Nephron (organoid): ENCODE results near the gene IL16.

ENCODE experiments used
- H3K27ac Mint-ChIP-seq, 3 experiments: 2 replicates each; pipeline ENCODE4 v1.8.0; 2020; ENCODE audit warnings: mixed read lengths in 3 of 3, mild to moderate bottlenecking in 2 of 3, moderate library complexity in 1 of 3
- H3K27me3 Mint-ChIP-seq: 2 replicates; pipeline ENCODE4 v1.8.0; 2021; ENCODE audit warnings: low read depth, mild to moderate bottlenecking, moderate library complexity, mixed read lengths
- H3K36me3 Mint-ChIP-seq: 2 replicates; pipeline ENCODE4 v1.8.0; 2020; ENCODE audit warnings: low read depth, mixed read lengths
- H3K4me1 Mint-ChIP-seq: 2 replicates; pipeline ENCODE4 v1.8.0; 2020; ENCODE audit warnings: mixed read lengths
- H3K4me3 Mint-ChIP-seq, 3 experiments: 2 replicates each; pipeline ENCODE4 v1.8.0; 2020; ENCODE audit warnings: mild to moderate bottlenecking in 3 of 3, mixed read lengths in 3 of 3, moderate library complexity in 2 of 3
- H3K9me3 Mint-ChIP-seq: 2 replicates; pipeline ENCODE4 v1.8.0; 2020; ENCODE audit warnings: mixed read lengths
- TF ChIP-seq, protein P1 (sequence below), 3 experiments: fragments of 200-600 bp; sonication (generic); IDR thresholded peaks; one replicate each; pipeline ENCODE4 v1.5.0; 2021; ENCODE audit warnings: antibody characterized with exemption in 3 of 3; ENCODE audit not compliant: unreplicated experiment in 3 of 3

The IL16 gene

DNA sequence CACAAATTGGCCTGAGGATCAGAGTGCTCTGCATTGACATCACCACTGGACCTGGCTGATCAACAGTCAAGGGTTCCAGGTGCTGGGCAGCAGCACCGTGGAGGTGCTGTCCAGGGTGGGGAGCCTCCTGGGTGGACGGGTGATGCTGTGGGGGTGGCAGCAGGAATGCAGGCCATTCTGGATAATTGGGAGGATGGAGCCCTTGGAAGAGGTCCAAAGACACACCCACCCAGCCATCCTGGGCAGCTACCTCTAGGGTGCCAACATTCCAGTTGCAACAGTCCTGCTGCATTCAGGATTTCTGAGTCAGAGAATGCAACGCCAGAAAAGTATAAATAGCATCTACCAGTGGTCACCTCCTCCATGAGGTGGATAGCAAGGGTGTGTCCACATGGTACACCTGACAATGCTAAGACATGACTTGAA lies 100.5 kb downstream of the IL16 start:
- no peak overlapping the region for H3K27ac Mint-ChIP-seq
- H3K36me3 Mint-ChIP-seq, result no peaks in the 10 kb centered on the region
- H3K9me3 Mint-ChIP-seq, result no peaks in the 10 kb centered on the region
- TF ChIP-seq, protein P1, sequence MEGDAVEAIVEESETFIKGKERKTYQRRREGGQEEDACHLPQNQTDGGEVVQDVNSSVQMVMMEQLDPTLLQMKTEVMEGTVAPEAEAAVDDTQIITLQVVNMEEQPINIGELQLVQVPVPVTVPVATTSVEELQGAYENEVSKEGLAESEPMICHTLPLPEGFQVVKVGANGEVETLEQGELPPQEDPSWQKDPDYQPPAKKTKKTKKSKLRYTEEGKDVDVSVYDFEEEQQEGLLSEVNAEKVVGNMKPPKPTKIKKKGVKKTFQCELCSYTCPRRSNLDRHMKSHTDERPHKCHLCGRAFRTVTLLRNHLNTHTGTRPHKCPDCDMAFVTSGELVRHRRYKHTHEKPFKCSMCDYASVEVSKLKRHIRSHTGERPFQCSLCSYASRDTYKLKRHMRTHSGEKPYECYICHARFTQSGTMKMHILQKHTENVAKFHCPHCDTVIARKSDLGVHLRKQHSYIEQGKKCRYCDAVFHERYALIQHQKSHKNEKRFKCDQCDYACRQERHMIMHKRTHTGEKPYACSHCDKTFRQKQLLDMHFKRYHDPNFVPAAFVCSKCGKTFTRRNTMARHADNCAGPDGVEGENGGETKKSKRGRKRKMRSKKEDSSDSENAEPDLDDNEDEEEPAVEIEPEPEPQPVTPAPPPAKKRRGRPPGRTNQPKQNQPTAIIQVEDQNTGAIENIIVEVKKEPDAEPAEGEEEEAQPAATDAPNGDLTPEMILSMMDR (IDR thresholded peaks at IDR 0.05; ENCODE audit: unreplicated experiment in 3 of 3), result no peak
- peaks cover 8% of the 10 kb centered on the region for H3K4me1 Mint-ChIP-seq
- H3K4me3 Mint-ChIP-seq, result no peak overlapping the region
- H3K27me3 Mint-ChIP-seq, result peaks cover 30% of the 10 kb centered on the region

DNA sequence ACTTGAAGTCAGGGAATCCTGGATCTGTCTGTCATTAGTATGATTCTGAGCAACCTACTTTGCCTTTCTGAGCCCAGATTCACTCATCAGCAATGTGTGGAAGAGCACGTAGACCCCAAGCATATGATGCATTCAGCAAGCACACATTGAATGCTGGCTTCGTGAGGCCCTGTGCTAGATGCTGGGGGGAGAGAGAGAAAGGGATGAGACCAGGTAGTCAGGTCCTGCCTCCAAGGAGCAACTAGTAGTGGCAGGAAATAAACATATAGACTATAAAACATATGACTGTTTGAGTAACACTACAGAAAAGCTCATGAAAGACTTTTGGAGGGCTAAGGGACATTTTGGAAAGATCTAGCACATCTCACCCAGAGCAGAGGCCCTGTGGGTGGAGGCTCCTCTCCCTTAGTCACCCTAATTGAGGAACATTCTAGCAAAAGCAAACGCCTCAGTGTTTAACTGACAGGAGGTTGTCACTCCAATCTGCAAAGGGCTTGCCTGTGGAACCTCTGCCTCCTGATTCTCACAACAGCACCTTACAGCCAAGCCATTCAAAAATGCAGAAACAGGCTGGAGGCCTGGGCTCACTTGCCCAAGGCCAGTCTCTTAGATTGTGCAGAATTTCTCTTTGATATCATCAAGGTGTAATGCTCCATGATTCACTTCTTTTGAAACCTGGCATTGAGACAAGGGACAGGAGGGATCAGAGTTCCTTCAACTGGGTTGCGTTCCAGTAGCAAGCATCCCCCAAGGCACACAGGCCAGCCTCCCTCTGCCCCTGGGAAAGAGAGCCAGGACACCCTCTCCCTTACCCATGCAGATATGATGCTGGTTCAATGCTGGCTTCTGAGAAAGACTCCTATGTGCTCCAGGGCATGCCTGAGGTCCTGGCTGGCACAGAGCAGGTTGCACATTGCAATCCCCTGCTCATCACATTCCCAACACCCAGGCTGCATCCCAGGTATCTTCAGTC lies 101.2 kb downstream of the IL16 start:
- peaks cover 8% of the 10 kb centered on the region for H3K4me1 Mint-ChIP-seq
- peaks cover 30% of the 10 kb centered on the region for H3K27me3 Mint-ChIP-seq
- no peaks in the 10 kb centered on the region for H3K36me3 Mint-ChIP-seq
- TF ChIP-seq, protein P1 (IDR thresholded peaks at IDR 0.05; ENCODE audit: unreplicated experiment in 3 of 3), result no peak
- no peaks in the 10 kb centered on the region for H3K9me3 Mint-ChIP-seq
- no peak overlapping the region for H3K4me3 Mint-ChIP-seq
- H3K27ac Mint-ChIP-seq, result no peak overlapping the region

DNA sequence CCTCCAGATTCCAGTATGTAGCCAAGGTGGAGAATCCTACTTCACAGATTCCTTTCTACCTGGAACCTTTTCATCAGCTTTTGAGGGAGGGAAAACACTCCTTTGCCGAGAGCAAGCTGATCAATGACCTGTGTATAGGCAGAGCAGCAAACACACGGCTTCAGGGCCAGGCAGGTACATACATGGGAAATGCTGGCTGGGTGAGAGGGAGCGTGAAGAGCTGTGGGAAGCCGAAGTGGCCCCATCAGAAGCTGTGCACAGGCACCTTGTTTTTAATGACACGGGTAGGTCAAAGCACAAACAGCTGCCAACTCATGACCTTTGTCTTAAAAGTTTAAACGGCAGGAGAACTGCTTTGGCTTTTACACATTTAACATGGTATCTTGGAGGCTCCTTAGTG lies 101.9 kb downstream of the IL16 start:
- Mint-ChIP-seq H3K4me1 (peaks cover 8% of the 10 kb centered on the region), H3K4me3 (no peak overlapping the region), H3K27me3 (peaks cover 34% of the 10 kb centered on the region), H3K27ac (no peak overlapping the region), H3K36me3 (no peaks in the 10 kb centered on the region), H3K9me3 (no peaks in the 10 kb centered on the region)
- TF ChIP-seq, protein P1 (IDR thresholded peaks at IDR 0.05; ENCODE audit: unreplicated experiment in 3 of 3), result no peak

DNA sequence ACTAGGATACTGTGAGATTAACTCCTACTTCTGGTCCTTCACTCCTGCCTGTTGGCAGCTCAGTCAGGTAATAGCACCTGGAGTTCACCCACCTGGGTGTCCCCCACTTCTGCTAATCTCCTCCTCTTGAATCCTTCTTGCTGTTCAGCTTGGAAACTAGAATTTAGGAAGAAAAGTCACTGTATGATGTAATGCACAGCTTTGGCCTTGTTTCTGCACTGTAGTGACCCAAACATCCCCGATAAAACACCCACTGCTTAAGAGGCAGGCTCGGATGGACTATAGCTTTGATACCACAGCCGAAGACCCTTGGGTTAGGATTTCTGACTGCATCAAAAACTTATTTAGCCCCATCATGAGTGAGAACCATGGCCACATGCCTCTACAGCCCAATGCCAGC lies 102.5 kb downstream of the IL16 start:
- peaks cover 35% of the 10 kb centered on the region for H3K27me3 Mint-ChIP-seq
- H3K9me3 Mint-ChIP-seq, result no peaks in the 10 kb centered on the region
- no peaks in the 10 kb centered on the region for H3K36me3 Mint-ChIP-seq
- TF ChIP-seq, protein P1 (IDR thresholded peaks at IDR 0.05; ENCODE audit: unreplicated experiment in 3 of 3), result no peak
- H3K4me1 Mint-ChIP-seq, result peaks cover 10% of the 10 kb centered on the region
- no peak overlapping the region for H3K4me3 Mint-ChIP-seq
- H3K27ac Mint-ChIP-seq, result no peak overlapping the region

DNA sequence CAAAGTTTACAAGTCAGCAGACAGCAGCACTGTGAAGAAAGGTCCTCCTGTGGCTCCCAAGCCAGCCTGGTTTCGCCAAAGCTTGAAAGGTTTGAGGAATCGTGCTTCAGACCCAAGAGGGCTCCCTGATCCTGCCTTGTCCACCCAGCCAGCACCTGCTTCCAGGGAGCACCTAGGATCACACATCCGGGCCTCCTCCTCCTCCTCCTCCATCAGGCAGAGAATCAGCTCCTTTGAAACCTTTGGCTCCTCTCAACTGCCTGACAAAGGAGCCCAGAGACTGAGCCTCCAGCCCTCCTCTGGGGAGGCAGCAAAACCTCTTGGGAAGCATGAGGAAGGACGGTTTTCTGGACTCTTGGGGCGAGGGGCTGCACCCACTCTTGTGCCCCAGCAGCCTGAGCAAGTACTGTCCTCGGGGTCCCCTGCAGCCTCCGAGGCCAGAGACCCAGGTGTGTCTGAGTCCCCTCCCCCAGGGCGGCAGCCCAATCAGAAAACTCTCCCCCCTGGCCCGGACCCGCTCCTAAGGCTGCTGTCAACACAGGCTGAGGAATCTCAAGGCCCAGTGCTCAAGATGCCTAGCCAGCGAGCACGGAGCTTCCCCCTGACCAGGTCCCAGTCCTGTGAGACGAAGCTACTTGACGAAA lies 103.1 kb downstream of the IL16 start:
- Mint-ChIP-seq H3K4me3 (no peak overlapping the region), H3K36me3 (no peaks in the 10 kb centered on the region), H3K4me1 (peaks cover 10% of the 10 kb centered on the region), H3K9me3 (no peaks in the 10 kb centered on the region), H3K27me3 (peaks cover 32% of the 10 kb centered on the region), H3K27ac (no peak overlapping the region)
- TF ChIP-seq, protein P1 (IDR thresholded peaks at IDR 0.05; ENCODE audit: unreplicated experiment in 3 of 3), result no peak
